Medulla oblongata (tissue), 1 donor: ENCODE data around the gene TNFRSF21.
A peak's percentile ranks its signal among the peaks of the same experiment; 100 is the strongest.
"Not testable (repeated sequence)": the region's sequence is repeated elsewhere in the genome, so short reads cannot be mapped to it uniquely, and the experiment has no call there.

Experiments
- DNase-seq: peaks from one replicate; pipeline ENCODE4 v3.0.0-alpha.2; 2015; ENCODE audit errors: extremely low spot score

The TNFRSF21 gene

GRCh38 chr6:47252633-47253032, 57.1 kb downstream of the TNFRSF21 start:
- no peak for DNase-seq

- no peak for DNase-seq
Measured at GRCh38 chr6:47251396-47251795, 58.3 kb downstream of the TNFRSF21 start.

- DNase-seq: no peak
Measured at GRCh38 chr6:47250302-47250701, 59.4 kb downstream of the TNFRSF21 start.

GRCh38 chr6:47248446-47248845, 61.3 kb downstream of the TNFRSF21 start:
- no peak for DNase-seq

GRCh38 chr6:47247227-47247797, 62.4 kb downstream of the TNFRSF21 start:
- DNase-seq: no peak

GRCh38 chr6:47246551-47246950, 63.2 kb downstream of the TNFRSF21 start:
- DNase-seq: no peak

- no peak for DNase-seq
Measured at GRCh38 chr6:47245745-47246371, 63.8 kb downstream of the TNFRSF21 start.

GRCh38 chr6:47242483-47243386, 67.0 kb downstream of the TNFRSF21 start:
- peak; percentile 90 for DNase-seq

- no peak for DNase-seq
Measured at GRCh38 chr6:47241742-47242482, 67.8 kb downstream of the TNFRSF21 start.

GRCh38 chr6:47240277-47240890, 69.3 kb downstream of the TNFRSF21 start:
- DNase-seq: no peak

GRCh38 chr6:47239546-47239945, 70.2 kb downstream of the TNFRSF21 start:
- no peak for DNase-seq

- DNase-seq: no peak
Measured at GRCh38 chr6:47238456-47238995, 71.2 kb downstream of the TNFRSF21 start.

GRCh38 chr6:47237196-47237595, 72.5 kb downstream of the TNFRSF21 start:
- DNase-seq: no peak

- no peak for DNase-seq
Measured at GRCh38 chr6:47235964-47236760, 73.5 kb downstream of the TNFRSF21 start.

- no peak for DNase-seq
Measured at GRCh38 chr6:47235421-47235820, 74.3 kb downstream of the TNFRSF21 start.

GRCh38 chr6:47234266-47234933, 75.3 kb downstream of the TNFRSF21 start:
- DNase-seq: no peak

GRCh38 chr6:47231151-47231550, 78.6 kb downstream of the TNFRSF21 start:
- no peak for DNase-seq

- DNase-seq: no peak
Measured at GRCh38 chr6:47230579-47230978, 79.1 kb downstream of the TNFRSF21 start.

GRCh38 chr6:47229255-47229654, 80.5 kb downstream of the TNFRSF21 start:
- DNase-seq: no peak

GRCh38 chr6:47228093-47228492, 81.6 kb downstream of the TNFRSF21 start:
- not testable (repeated sequence) for DNase-seq
